MM.1S (cell line): ENCODE results near the gene BCAP31.

ENCODE experiments used
- EZH2 ChIP-seq: fragments of 300-600 bp; sonication (generic); optimal IDR thresholded peaks from 2 replicates; pipeline ENCODE3; 2017; ENCODE audit warnings: low read depth, mild to moderate bottlenecking, antibody characterized with exemption, low read length, mixed read lengths
- EZH2phosphoT487 ChIP-seq: fragments of 300-600 bp; sonication (generic); IDR thresholded peaks from 2 replicates; pipeline ENCODE4 v1.6.1; 2018; ENCODE audit warnings: antibody characterized with exemption, low read length
- TF ChIP-seq, protein P1 (sequence below): fragments of 300-600 bp; sonication (generic); IDR thresholded peaks from 2 replicates; pipeline ENCODE4 v1.5.1; 2016; ENCODE audit warnings: antibody characterized with exemption, low read length, mixed read lengths

DNA sequence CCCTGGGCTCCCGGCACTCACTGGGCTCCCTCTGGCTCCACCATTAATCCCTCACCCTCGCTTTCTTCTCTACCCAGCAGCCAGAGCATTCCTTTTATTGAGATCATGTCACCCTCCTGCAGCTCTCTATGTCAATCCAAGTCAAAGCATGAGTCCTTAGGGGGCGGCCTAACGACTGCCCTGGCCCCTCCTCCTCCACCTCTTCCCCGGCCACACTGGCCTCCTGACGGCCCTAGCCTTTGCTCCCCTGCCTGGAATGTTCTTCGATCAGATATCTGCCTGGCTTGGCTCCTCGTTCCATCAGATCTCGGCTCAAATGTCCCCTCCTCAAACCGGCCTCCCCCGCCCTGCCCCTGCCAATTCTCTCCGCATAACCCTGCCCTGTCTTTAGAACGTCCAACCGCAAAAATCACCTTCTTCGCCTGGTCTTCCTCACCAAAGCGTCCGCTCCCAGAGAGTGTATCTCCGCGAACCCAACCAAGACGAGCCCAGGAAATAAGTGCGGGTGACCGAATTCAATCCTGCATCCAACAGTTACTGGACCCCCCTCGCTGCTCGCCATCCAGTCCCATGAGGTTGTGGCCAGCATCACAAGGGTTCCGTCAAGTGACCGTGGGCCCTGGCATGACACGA lies 49.9 kb downstream of the BCAP31 start:
- TF ChIP-seq, protein P1, sequence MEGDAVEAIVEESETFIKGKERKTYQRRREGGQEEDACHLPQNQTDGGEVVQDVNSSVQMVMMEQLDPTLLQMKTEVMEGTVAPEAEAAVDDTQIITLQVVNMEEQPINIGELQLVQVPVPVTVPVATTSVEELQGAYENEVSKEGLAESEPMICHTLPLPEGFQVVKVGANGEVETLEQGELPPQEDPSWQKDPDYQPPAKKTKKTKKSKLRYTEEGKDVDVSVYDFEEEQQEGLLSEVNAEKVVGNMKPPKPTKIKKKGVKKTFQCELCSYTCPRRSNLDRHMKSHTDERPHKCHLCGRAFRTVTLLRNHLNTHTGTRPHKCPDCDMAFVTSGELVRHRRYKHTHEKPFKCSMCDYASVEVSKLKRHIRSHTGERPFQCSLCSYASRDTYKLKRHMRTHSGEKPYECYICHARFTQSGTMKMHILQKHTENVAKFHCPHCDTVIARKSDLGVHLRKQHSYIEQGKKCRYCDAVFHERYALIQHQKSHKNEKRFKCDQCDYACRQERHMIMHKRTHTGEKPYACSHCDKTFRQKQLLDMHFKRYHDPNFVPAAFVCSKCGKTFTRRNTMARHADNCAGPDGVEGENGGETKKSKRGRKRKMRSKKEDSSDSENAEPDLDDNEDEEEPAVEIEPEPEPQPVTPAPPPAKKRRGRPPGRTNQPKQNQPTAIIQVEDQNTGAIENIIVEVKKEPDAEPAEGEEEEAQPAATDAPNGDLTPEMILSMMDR = no peak
- no peak for TF ChIP-seq EZH2
- TF ChIP-seq EZH2phosphoT487 = no peak
